ENCODE results near the gene WDR4. TPM values are rescaled to one million over a fixed set of nuclear protein-coding genes. Genes with fewer than 3 reads are reported as not detected.
"Not testable (repeated sequence)": the region's sequence is repeated elsewhere in the genome, so short reads cannot be mapped to it uniquely, and the experiment has no call there.

WDR4 gene
- total and polyA plus RNA-seq, 11 donors: 1.7 to 17.9 (median 6.4) TPM

GRCh38 chr21:42834726-42835191, 44.6 kb downstream of the WDR4 start:
- TF ChIP-seq POLR2A (IDR thresholded peaks at IDR 0.05) (no peak), CTCF (IDR thresholded peaks at IDR 0.05) (no peak)
- Histone ChIP-seq H3K9me3 (no peaks in the 10 kb centered on the region), H3K36me3 (peaks cover 0 to 1% (median 0%) of the 10 kb centered on the region in 9 donors), H3K4me1 (peaks cover 0 to 6% (median 0%) of the 10 kb centered on the region in 12 donors), H3K27ac (no peak overlapping the region), H3K27me3 (peaks cover 0 to 40% (median 16%) of the 10 kb centered on the region in 9 donors), H3K4me3 (no peak overlapping the region)
- intact Hi-C loops (cut with DNase I): loop anchor here in 2 of 10 donors (2.0 to 5.0 kb wide), 2 partner anchors 24 to 242 kb away; no protein-coding TSS in a partner anchor
- ATAC-seq (peak in 1 of 4 donors; percentile 11), DNase-seq (peak in 1 of 5 donors; percentile 8)
- WGBS, 4 donors: 93 to 96% (median 94%) methylated on average over 12 to 13 of the region's 13 CpGs

- 64 to 78% (median 76%) methylated on average over 23 of the region's 23 CpGs for WGBS, 4 donors
- intact Hi-C loops (cut with DNase I): loop anchor here in 2 of 10 donors (2.0 to 5.0 kb wide), 2 partner anchors 25 to 242 kb away; no protein-coding TSS in a partner anchor
- H3K27me3 ChIP-seq: peaks cover 5 to 46% (median 22%) of the 10 kb centered on the region in 9 donors
- DNase-seq (peak in 1 of 5 donors; percentile 12), ATAC-seq (no peak)
- H3K4me3 ChIP-seq: no peak overlapping the region
- no peak overlapping the region for H3K27ac ChIP-seq
- peaks cover 0 to 6% (median 0%) of the 10 kb centered on the region in 12 donors for H3K4me1 ChIP-seq
- TF ChIP-seq POLR2A (IDR thresholded peaks at IDR 0.05) (no peak), CTCF (IDR thresholded peaks at IDR 0.05) (no peak)
- H3K36me3 ChIP-seq: no peaks in the 10 kb centered on the region
- no peaks in the 10 kb centered on the region for H3K9me3 ChIP-seq
These were observed 45.2 kb downstream of the WDR4 start for GRCh38 chr21:42833859-42834725.

GRCh38 chr21:42833439-42833815, 45.9 kb downstream of the WDR4 start:
- H3K4me1 ChIP-seq: peaks cover 0 to 6% (median 0%) of the 10 kb centered on the region in 12 donors
- H3K27me3 ChIP-seq: peaks cover 5 to 46% (median 27%) of the 10 kb centered on the region in 9 donors
- intact Hi-C loops (cut with DNase I): loop anchor here in 1 of 10 donors (5.0 kb wide), 1 partner anchor 241 kb away; no protein-coding TSS in a partner anchor
- TF ChIP-seq CTCF (IDR thresholded peaks at IDR 0.05) (peak in 3 of 12 donors; percentile 10 to 46 (median 11)), POLR2A (IDR thresholded peaks at IDR 0.05) (no peak)
- no peak overlapping the region for H3K4me3 ChIP-seq
- ATAC-seq: peak in 1 of 4 donors; percentile 35
- no peaks in the 10 kb centered on the region for H3K36me3 ChIP-seq
- H3K27ac ChIP-seq: no peak overlapping the region
- no peaks in the 10 kb centered on the region for H3K9me3 ChIP-seq
- DNase-seq: peak in 1 of 5 donors; percentile 16
- 51 to 66% (median 60%) methylated on average over 11 of the region's 11 CpGs for WGBS, 4 donors

- 84 to 92% (median 87%) methylated on average over 4 of the region's 4 CpGs for WGBS, 4 donors
- H3K27ac ChIP-seq, H3K4me3 ChIP-seq, H3K4me1 ChIP-seq, H3K36me3 ChIP-seq, ATAC-seq, H3K9me3 ChIP-seq, DNase-seq: not testable (repeated sequence)
- intact Hi-C loops (cut with DNase I): loop anchor here in 1 of 10 donors (5.0 kb wide), 1 partner anchor 240 kb away; no protein-coding TSS in a partner anchor
- peaks cover 5 to 47% (median 31%) of the 10 kb centered on the region in 9 donors for H3K27me3 ChIP-seq
These were observed 47.1 kb downstream of the WDR4 start for GRCh38 chr21:42832321-42832630.

All from heart left ventricle (tissue), 16 donors.